ENCODE measurements around the gene ADAM17. TPM values are rescaled to one million over a fixed set of nuclear protein-coding genes. Genes with fewer than 3 reads are reported as not detected.

ADAM17 gene
- total and polyA plus RNA-seq, 2 donors (not counting 1 experiment from before 2014, with no cell fraction given) = 12.3 to 69.9 TPM

DNA sequence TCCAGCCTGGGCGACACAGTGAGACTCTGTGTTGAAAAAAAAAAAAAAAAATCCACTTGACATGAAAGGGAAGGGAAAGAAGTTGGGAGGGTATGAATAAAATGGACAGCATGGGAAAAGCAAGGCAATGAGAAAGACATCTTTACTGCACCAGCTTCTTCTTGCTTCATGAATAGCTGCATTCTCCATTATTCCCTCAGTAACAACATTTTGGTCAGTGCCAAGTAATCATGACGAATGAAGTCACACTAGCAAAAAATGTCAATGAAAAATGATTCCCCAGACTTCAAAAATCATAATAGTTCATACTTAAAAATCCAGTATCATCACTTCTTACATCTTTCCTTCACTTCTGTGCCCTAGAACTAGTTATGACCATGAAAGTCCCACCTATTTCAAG lies 30.4 kb downstream of the ADAM17 start:
- no peak overlapping the region for H2AFZ ChIP-seq (ENCODE audit: low read length)
- TF ChIP-seq, protein P1, sequence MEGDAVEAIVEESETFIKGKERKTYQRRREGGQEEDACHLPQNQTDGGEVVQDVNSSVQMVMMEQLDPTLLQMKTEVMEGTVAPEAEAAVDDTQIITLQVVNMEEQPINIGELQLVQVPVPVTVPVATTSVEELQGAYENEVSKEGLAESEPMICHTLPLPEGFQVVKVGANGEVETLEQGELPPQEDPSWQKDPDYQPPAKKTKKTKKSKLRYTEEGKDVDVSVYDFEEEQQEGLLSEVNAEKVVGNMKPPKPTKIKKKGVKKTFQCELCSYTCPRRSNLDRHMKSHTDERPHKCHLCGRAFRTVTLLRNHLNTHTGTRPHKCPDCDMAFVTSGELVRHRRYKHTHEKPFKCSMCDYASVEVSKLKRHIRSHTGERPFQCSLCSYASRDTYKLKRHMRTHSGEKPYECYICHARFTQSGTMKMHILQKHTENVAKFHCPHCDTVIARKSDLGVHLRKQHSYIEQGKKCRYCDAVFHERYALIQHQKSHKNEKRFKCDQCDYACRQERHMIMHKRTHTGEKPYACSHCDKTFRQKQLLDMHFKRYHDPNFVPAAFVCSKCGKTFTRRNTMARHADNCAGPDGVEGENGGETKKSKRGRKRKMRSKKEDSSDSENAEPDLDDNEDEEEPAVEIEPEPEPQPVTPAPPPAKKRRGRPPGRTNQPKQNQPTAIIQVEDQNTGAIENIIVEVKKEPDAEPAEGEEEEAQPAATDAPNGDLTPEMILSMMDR (conservative IDR thresholded peaks at IDR 0.05 in 1 of 2, IDR thresholded peaks at IDR 0.05 in 1 of 2; ENCODE audit: low read depth in 1 of 2, low read length in 2 of 2) = no peak
- no peaks in the 10 kb centered on the region for H3K36me3 ChIP-seq (ENCODE audit: control insufficient read depth, insufficient read depth, low read length)
- H3K4me3 ChIP-seq (replicated peaks in 1 of 4; ENCODE audit: control extremely low read depth in 1 of 4, insufficient read depth in 1 of 4, low read depth in 3 of 4, low read length in 4 of 4) = no peak overlapping the region
- H3K79me2 ChIP-seq (ENCODE audit: control insufficient read depth, insufficient read depth, low read length) = no peaks in the 10 kb centered on the region
- H4K20me1 ChIP-seq (ENCODE audit: control insufficient read depth, extremely low read depth, insufficient read depth, low read length) = no peaks in the 10 kb centered on the region
- H3K9ac ChIP-seq (ENCODE audit: insufficient read depth, low read length) = no peak overlapping the region
- H3K9me3 ChIP-seq (ENCODE audit: control insufficient read depth, insufficient read depth, low read depth, low read length) = no peaks in the 10 kb centered on the region
- H3K4me2 ChIP-seq (ENCODE audit: extremely low read depth, insufficient read depth, low read length) = no peak overlapping the region
- no peaks in the 10 kb centered on the region for H3K4me1 ChIP-seq (ENCODE audit: control insufficient read depth, extremely low read depth, insufficient read depth, low read length)
- no peaks in the 10 kb centered on the region for H3K27me3 ChIP-seq (ENCODE audit: control insufficient read depth, insufficient read depth, low read length)
- no peak for DNase-seq (ENCODE audit: low read depth in 2 of 2)
- H3K27ac ChIP-seq (ENCODE audit: insufficient read depth, low read length) = no peak overlapping the region

DNA sequence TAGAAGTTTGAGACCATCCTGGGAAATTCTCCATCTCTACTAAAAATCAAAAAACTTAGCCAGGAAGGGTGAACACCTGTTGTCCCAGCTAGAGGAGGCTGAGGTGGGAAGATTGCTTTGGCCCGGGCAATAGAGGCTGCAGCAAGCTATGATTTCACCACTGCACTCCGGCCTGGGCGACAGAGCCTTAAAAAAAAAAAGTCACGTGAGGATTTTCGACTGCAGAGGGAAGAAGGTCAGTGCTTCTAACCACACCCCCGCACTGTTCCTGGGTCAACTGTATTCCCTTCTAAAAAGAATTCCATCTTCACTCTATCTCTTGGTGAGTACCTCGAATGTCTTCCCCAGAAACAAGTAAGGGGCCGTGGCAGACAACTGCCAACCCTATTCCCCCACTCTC lies 31.3 kb downstream of the ADAM17 start:
- H3K27me3 ChIP-seq (ENCODE audit: control insufficient read depth, insufficient read depth, low read length) = no peaks in the 10 kb centered on the region
- no peaks in the 10 kb centered on the region for H3K9me3 ChIP-seq (ENCODE audit: control insufficient read depth, insufficient read depth, low read depth, low read length)
- no peak overlapping the region for H3K9ac ChIP-seq (ENCODE audit: insufficient read depth, low read length)
- H3K4me2 ChIP-seq (ENCODE audit: extremely low read depth, insufficient read depth, low read length) = no peak overlapping the region
- no peak overlapping the region for H2AFZ ChIP-seq (ENCODE audit: low read length)
- no peak overlapping the region for H3K27ac ChIP-seq (ENCODE audit: insufficient read depth, low read length)
- no peak for TF ChIP-seq EZH2 (IDR thresholded peaks at IDR 0.05; ENCODE audit: low read length, missing control alignments)
- TF ChIP-seq, protein P1 (conservative IDR thresholded peaks at IDR 0.05 in 1 of 2, IDR thresholded peaks at IDR 0.05 in 1 of 2; ENCODE audit: low read depth in 1 of 2, low read length in 2 of 2) = no peak
- no peaks in the 10 kb centered on the region for H3K79me2 ChIP-seq (ENCODE audit: control insufficient read depth, insufficient read depth, low read length)
- no peak for DNase-seq (ENCODE audit: low read depth in 2 of 2)
- no peak overlapping the region for H3K4me3 ChIP-seq (replicated peaks in 1 of 4; ENCODE audit: control extremely low read depth in 1 of 4, insufficient read depth in 1 of 4, low read depth in 3 of 4, low read length in 4 of 4)
- no peaks in the 10 kb centered on the region for H3K36me3 ChIP-seq (ENCODE audit: control insufficient read depth, insufficient read depth, low read length)
- no peaks in the 10 kb centered on the region for H4K20me1 ChIP-seq (ENCODE audit: control insufficient read depth, extremely low read depth, insufficient read depth, low read length)
- H3K4me1 ChIP-seq (ENCODE audit: control insufficient read depth, extremely low read depth, insufficient read depth, low read length) = no peaks in the 10 kb centered on the region

DNA sequence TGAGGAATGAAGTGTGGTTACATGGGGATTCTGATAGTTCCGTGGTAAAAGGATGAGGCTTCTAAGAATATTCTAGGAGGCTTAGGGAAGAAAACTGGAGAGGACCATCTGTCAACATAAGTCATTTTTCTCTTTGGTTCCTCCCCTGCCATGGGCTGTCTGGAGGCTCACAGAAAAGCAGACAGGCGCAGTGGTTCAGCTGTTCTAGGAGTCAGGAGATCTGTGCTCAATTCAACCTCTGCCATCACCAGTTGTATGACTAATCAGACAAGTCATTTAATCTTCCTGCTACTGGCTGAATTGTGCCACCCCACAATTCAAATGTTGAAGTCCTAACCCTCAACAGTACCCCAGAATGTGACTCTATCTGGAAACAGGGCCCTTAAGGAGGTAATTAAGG lies 36.4 kb downstream of the ADAM17 start:
- TF ChIP-seq, protein P1 (conservative IDR thresholded peaks at IDR 0.05 in 1 of 2, IDR thresholded peaks at IDR 0.05 in 1 of 2; ENCODE audit: low read depth in 1 of 2, low read length in 2 of 2) = no peak
- TF ChIP-seq EZH2 (IDR thresholded peaks at IDR 0.05; ENCODE audit: low read length, missing control alignments) = no peak
- no peak overlapping the region for H3K27ac ChIP-seq (ENCODE audit: insufficient read depth, low read length)

More for the DNA sequence above, 36.4 kb downstream of the ADAM17 start:
- no peaks in the 10 kb centered on the region for H3K27me3 ChIP-seq (ENCODE audit: control insufficient read depth, insufficient read depth, low read length)
- H4K20me1 ChIP-seq (ENCODE audit: control insufficient read depth, extremely low read depth, insufficient read depth, low read length) = no peaks in the 10 kb centered on the region
- no peak overlapping the region for H3K4me2 ChIP-seq (ENCODE audit: extremely low read depth, insufficient read depth, low read length)
- no peak overlapping the region for H3K9ac ChIP-seq (ENCODE audit: insufficient read depth, low read length)
- no peak overlapping the region for H2AFZ ChIP-seq (ENCODE audit: low read length)
- peaks cover 2% of the 10 kb centered on the region for H3K36me3 ChIP-seq (ENCODE audit: control insufficient read depth, insufficient read depth, low read length)
- no peaks in the 10 kb centered on the region for H3K4me1 ChIP-seq (ENCODE audit: control insufficient read depth, extremely low read depth, insufficient read depth, low read length)
- no peak overlapping the region for H3K4me3 ChIP-seq (replicated peaks in 1 of 4; ENCODE audit: control extremely low read depth in 1 of 4, insufficient read depth in 1 of 4, low read depth in 3 of 4, low read length in 4 of 4)
- no peaks in the 10 kb centered on the region for H3K9me3 ChIP-seq (ENCODE audit: control insufficient read depth, insufficient read depth, low read depth, low read length)
- H3K79me2 ChIP-seq (ENCODE audit: control insufficient read depth, insufficient read depth, low read length) = no peaks in the 10 kb centered on the region
- DNase-seq (ENCODE audit: low read depth in 2 of 2) = peak; percentile 17 to 48

All from fibroblast of lung (primary cell).